HG03575 (cell line): ENCODE data around the gene CASTOR1.

Experiments
- ATAC-seq: cut with Tn5 transposase; IDR thresholded peaks from one replicate; pipeline ENCODE4 v1.9.1; 2021; ENCODE audit not compliant: unreplicated experiment, insufficient number of reproducible peaks, low FRiP score; ENCODE audit errors: extremely low read depth

CASTOR1 gene

DNA sequence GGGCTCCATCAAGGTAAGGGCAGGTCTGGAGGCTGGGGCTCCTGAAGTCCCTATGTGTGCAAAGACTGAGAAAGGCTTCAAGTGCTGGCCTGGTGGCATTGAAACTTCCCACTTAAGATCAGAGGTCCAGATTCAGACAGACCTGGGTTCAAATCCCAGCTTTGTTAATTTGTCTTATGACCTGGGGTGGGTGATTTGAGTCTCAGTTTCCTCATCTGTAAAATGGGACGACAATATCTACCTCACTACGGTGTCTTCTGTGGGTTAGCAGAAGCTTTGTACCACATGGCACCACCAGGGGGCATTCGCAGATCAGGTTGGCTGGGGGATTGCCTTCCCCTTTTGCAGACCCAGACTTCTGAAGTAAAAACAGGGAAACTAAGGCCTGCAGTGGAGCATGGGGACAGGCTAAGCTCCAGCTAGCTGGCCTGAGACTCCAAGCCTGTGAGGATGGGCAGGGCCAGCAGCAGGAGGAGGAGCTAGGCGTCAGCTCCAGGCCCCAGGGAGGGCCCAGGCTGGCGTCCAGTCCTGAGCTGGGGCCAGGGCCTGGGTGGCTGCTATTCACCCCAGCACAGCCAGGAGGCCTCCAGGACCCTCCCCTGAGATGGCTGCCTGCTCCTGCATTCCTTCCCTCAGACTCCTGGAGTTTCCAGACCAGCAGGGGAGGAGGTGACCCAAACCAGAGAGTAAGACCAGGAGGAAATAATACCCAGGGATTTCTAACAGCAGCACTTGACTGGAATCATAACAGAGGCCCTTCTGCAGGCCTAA lies 1.5 kb downstream of the CASTOR1 start:
- no peak for ATAC-seq

DNA sequence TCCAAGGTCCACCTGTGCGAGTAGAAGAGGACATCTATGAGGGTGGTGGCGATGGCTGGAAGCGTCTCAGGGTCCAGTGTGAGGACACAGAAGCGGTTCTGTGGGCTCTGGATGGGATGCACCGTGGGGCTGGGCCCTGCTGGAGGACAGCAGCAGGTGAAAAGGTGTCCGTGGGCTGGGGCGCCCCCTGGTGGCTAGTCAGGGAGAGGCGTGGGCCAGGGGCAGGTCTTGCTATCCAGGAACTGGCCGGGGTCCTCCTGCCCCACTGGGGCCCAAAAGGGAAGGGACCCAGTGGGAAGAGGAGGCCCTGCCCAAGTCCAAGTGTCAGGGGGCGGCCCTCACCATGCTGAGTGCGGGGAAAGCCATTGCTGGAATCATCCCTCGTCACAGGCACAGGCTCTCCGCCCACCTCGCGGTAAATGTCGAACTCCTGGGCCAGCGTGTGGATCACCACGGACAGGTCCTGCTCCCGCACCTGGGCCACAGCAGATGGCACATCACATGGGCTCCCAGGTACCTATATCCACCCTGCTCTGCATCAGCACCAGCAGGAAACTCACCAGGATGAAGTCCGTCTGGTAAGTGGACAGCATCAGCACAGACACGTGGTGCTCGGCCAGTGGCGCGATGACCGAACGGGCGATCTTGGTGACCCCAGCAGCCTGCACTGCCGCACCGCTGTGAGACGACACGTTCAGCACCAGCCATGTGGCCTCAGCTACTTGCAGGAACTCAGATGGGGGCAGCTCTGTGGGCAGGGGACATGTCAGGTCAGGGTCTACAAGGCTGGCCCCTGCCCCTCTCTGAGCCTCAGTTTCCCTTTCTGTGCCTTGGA lies 2.3 kb downstream of the CASTOR1 start:
- no peak for ATAC-seq

DNA sequence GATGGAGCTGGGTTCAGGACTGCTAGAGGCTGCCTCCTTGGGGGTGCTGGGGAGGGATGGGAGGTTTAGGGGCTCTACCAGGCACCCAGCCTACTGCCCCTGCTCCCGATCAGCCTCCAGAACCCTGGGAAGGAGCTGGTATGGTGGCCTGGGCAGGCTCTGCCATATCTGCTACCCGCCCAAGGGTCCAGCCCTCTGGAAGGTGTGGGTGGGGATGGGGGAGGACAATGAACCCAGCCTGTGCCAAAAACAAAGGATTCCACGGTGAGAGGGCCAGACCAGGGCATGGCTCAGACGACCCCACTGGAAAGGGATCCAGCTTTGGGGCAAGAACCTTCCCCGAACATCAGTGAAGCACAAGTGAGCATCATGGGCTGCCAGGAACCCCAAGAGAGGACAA lies 3.0 kb downstream of the CASTOR1 start:
- no peak for ATAC-seq

DNA sequence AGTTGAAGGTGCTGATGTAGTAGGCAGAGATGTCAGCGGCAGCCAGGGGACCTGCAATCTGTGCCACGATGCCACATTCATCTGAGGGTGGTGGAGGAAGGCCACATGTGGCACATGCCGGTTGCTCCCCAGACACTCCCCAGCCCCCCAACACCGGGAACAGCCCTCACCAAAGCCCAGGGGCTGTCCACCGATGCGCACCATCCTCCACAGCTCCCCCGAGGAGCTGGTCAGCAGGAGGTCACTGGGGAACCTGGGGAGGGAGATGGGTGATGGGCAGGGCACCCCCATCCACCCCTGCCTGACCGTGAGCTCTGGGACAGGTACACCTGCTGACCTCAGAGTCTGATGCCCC lies 3.5 kb downstream of the CASTOR1 start:
- no peak for ATAC-seq

DNA sequence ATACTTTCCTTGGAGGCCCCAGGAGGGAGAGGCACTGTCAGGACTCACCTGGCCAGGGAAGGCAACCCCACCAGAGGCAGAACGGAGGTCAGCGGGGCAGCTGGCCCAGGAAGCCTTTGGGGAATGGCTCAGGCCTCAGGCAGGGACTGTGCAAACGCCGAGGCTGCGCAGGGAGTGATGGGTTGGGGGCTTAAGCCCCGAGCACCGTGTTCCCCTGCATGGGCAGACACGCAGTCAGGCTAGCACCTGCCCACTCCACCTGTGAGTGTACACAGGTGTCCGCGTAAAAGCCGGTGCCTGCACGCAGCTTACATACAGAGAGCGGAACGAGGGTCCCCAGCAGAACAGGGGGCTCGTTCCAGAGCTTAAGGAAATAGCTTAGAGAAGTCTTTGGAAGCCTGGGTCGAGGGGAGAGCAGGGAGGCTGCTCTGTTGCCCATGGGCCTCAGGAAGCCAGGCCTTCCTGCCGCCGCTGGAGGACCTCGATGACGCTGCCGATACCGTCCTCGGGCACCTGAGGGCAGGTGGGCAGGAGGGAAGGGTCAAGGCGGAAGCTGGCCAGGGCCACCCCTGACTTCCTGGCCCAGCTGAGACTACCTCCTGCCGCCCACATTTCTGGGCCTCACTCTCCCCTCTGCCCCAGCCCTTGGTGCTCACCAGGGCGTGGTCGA lies 4.0 kb downstream of the CASTOR1 start:
- no peak for ATAC-seq

DNA sequence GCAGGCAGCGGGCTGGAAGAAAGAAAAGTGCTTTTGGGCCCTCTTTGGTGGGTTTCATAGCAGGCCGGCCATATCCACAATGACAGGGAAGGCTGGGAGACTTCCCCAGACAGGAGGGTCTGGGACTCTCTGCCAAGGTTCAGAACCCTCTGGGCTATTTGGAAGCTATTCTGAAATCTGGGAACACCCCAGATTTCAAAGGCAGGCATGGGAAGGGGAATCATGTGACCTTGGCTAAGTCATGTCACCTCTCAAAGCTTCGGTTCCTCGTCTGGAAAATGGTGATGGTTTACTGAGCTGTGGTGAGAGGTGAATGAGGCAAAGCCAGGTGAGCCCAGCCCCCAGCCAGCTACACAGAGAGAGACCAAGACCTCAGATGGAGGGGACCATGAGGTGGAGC lies 4.6 kb downstream of the CASTOR1 start:
- ATAC-seq = no peak

DNA sequence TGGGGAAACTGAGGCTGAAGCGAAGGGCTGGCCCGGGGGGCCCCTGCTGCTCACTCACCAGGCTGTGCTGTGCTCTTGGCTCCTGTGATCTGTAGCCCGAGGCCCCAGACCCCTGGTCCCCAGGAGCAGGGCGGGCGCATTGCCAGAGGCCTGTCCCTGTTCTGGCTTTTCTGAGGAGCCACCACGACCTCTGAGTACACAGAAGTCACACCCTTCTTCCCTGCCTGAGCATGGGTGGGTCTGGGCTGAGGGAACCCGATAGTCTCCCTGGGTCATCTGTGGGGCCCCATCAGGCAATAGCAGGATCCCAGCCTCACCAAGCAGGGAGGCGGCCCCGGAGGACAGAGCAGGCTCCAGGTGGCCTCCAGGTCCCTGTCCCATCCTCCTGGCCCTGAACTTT lies 5.1 kb downstream of the CASTOR1 start:
- no peak for ATAC-seq

DNA sequence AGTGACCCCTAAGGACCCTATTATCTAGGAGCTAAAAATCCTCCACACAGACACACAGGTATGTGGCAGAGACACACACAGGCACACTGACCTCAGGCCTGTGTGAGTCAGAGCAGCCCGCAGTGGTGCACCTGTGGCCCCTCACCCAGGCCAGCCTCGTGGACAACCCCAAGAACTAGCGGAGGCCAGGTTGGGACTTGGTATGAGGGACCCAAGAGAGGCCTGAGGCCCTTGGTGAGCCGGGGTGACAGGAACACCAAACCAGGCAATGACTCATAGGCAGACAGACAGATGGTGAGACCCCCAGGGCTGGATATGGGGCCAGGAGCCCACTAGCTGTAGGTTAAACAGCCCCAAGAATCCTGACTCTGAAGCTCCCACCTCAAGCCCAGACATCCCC lies 6.0 kb downstream of the CASTOR1 start:
- ATAC-seq = no peak

DNA sequence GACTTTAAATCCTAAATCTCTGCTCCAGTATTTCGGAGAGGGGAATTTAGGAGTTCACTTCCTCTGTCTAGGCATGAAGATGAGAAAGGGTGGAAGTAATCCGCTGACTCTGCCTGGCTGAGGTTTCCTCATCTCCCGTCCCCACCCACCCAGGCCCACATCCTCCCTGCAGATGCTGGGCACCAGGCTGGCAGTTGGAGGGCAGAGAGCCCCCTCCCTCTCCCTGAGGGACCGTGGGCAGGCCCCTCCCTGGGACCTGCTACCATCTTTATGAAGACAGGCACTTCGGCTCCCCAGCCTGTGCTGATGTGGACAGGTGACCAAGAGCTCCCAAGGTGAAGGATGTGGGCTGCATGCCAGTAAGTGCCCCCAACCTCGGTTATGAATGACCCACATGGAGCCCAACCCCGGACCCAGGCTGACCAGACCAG lies 6.7 kb downstream of the CASTOR1 start:
- no peak for ATAC-seq

DNA sequence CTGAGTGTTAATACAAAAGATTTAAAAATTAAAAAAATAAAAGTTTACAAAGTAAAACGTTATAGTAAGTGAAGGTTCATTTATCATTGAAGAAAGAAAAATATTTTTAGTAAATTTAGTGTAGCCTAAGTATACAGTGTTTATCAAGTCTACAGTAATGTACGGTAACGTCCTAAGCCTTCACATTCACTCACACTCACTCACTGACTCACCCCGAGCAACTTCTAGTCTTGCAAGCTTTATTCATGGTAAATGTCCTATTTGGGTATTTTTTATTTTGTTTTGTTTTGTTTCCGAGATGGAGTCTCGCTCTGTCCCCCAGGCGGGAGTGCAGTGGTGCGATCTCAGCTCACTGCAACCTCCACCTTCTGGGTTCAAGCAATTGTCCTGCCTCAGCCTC lies 8.8 kb downstream of the CASTOR1 start:
- ATAC-seq = no peak

DNA sequence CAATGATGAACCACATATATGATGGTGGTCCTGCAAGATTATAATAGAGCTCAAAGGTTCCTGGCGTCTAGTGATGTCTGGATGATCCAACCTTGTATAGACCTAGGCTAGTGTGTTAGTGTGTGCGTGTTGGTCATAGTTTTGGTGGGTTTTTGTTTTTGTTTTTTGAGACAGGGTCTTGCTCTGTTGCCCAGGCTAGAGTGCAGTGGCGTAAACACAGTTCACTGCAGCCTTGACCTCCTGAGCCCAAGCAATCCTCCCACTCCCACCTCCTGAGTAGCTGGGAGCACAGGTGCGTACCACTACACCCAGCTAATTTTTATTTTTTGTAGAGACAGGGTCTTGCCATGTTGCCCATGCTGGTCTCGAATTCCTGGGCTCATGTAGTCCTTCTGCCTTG lies 9.4 kb downstream of the CASTOR1 start:
- no peak for ATAC-seq

DNA sequence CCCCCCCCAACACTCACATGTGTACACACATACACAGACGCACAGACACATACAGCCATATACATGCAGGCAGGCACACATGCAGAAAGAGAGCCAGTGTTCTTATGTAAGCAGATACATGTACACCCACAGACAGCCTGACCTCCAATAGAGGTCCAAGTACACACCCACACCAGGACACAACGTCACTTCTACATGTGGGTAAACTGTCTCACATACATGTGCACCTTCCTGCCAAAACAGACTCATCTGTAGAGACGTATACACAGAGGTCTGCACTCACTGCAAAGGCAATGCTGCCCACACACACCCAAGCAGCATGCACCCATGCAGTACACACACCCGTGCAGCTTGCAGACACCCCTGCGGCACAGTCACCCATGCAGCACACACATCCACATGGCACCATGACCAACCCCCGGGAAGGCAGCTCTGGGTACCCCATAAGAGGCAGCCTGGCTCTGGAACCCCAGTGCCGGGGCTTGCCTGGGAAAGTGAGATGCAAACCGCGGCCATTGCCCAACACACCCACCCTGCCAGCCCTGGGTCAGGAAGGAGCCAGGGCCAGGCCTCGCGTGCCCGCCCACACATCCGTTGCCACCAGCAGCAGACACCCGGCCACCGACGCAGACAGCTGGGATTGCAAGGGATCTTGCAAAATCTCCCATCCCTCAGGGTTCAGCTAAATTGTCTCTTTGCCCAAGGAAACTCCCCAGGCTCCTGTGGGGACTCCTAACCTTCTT lies 10.1 kb downstream of the CASTOR1 start:
- ATAC-seq = no peak

DNA sequence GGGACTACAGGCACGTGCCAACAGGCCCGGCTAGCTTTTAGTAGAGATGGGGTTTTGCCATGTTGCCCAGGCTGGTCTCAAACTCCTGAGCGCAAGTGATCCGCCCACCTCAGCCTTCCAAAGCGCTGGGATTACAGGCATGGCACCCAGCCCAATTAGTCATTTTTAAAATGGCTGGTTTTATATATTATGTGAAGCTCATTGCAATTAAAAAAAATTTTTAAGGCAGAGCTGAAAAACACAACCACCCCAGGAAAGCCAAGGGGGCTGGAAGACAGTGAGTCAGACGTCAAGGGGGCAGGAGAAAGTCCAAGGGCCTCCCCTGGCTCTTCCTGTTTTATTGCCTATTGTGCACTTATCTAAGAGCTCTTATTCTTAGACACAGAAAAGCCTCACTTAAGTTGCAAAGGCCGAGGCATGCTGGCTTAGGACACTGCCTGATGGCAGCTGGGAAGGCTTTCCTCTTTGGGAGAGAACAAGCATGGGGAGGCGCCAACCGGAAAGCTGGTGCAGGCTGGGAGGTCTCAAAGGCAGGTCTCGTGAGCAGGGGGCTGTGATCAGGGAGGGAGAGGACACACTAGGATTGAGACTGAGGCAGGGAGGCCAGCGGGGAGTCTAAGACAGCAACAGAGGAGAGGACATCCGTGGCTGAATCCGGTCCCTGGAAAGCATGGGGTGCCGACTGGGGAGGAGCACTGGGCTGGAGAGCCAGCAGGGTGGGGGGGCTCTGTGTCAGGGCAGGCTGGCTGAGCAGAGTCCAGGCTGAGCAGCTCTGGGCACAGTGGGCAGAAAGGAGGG lies 11.6 kb downstream of the CASTOR1 start:
- no peak for ATAC-seq

DNA sequence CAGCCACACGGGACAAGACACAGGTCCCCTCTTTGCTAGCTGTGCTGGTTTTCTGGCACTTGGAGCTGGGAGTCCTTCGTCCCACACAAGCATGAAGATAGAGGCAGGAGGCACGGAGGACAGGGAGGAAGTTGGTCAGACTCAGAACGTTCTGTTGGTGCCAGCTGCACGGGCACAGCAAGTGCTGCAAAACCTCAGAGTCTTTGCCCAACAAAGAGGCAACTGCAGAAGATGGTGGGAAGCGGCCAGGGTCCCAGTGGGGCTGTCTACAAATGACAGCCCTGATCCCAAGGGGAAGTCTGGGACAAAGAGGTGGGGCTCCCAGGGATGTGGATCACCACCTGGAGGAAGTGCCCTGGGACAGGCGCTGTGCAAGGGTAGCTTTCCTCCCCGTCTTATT lies 13.3 kb downstream of the CASTOR1 start:
- ATAC-seq = no peak

DNA sequence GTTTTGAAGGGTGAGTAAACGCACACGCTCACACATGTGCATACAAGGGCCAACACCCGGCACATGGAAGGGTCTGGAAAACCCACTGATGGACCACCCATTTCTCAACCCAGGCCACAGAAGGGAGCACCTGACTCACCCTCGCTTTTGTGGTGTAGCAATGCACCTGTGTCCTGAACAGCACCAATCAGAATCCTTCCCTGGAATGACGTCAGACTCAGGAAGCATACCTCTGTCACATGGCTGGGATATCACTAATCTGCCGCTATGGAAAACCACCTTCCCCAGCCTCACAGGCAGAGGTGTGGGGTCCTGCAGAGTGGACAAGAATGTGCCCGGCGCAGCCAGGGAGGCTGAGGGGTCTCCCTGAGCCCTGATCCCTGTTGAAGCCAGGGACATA lies 13.7 kb downstream of the CASTOR1 start:
- ATAC-seq = no peak

DNA sequence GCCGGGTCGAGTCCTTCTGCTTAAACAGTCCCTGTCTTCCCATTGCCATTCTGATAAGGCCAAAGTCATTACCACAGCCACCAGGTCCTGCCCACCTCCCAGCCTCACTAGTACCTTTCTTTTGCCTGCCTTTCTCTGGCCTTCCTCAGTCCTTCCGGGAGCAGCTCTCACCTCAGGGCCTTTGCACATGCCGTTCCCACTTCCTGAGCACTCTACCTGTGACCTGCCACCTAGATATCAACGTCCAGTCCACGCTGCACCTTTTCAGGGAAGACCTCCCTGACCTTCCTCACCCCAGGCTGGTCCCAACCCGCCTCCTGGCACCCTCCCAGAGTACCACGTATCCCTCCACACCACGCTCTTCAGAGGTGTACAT lies 14.9 kb downstream of the CASTOR1 start:
- ATAC-seq = no peak

DNA sequence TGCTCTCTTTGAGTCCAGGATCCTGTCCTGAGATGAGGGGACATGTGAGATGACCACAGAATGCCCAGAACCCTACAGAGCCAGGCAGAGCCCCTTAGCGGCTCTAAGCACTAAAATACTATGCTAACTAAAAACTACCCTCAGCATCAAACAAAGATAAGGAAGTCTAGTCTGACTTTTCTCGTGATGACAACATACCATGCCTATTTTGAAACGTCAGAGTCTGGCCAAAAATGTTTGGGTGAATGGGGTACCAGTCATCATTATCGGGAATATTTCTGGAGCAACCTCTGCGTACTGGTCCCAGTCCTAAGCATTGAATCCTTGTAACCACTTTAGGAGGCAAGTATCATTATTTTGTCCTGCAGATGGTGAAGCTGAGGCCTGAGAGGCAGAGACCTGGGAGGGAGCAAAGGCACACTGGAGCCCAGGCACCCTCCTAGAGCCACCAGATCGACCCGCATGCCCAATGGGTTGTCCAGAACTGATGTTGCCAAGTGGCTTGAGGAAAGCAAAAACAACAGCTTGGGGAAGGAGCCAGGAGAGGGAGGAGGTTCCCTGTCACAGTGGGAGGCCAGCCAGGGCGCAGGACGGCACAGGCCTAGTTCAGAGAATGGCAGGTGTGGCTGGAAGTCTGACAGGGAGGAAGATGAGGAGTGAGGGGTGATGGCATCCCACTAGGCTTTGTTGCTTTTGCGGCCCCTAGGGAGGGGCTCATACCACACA lies 15.4 kb downstream of the CASTOR1 start:
- no peak for ATAC-seq
